Epidermal melanocyte (primary cell): Measurements from ENCODE around the gene CCDC27.

ENCODE experiments used
- DNase-seq: peaks from one replicate; pipeline ENCODE4 v3.0.0; 2011; ENCODE audit warnings: low spot score; ENCODE audit not compliant: insufficient read length

Gene CCDC27

GRCh38 chr1:3753656-3754454, 1.6 kb downstream of the CCDC27 start:
- no peak for DNase-seq

- DNase-seq, result no peak
These were observed 4.1 kb downstream of the CCDC27 start for GRCh38 chr1:3756394-3756793.

DNA sequence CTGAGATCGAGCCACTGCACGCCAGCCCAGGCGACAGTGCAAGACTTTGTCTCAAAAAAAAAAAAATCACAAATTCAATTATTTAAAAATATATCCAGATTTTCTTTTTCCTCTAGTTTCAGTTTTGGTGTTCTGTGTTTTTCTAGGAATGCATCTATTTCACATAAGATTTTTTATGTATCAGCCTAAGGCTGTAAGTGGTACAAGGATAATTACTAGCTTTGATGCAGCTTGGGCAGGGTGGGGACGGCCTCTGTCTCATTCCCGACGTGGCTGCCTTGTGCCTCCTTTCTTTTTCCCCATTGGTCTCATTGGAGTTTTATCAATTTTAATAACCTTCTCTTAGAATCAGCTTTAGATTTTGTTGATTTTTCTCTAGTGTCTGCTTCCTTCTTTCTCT, 6.9 kb downstream of the CCDC27 start:
- DNase-seq, result no peak

GRCh38 chr1:3759796-3760195, 7.5 kb downstream of the CCDC27 start:
- no peak for DNase-seq

GRCh38 chr1:3761296-3762010, 9.2 kb downstream of the CCDC27 start:
- no peak for DNase-seq

DNA sequence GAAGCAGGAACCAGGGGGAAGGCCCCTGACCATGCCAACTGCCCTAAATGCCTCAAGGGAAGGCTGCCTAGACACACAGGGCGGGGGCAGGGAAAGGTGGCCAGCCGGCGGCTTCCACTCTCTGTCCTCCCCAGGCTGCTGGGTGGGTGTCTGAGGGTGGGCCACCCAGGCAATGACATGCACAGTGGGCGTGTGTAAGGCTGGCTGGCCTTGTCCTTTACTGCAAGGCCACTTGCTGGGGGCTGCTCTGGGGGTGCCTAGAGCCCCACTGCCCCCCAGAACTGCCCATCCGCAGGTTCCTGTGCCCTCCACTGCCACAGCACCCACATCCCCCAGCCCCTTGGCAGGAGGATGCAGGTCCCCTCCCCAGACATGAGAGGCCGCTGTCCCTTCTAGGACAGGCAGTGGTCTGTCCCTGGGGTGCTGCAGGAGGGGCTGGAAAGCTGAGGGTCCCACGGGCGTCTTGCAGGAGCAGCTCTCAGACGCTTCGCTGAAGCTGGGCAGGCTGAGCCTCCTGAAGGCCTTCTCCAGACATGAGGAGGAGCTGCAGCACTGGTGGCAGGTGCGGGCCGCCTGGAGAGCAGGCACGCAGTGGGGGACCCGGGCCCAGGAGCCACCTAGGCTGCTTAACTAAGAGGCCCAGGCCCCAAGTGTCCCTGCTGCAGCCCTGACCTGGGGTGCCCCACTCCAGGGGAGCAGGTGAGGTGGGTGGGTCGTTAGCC, 10.1 kb downstream of the CCDC27 start:
- DNase-seq, result no peak

GRCh38 chr1:3762873-3763228, 10.6 kb downstream of the CCDC27 start:
- no peak for DNase-seq

GRCh38 chr1:3763351-3764125, 11.3 kb downstream of the CCDC27 start:
- no peak for DNase-seq

- DNase-seq, result no peak
These were observed 15.2 kb downstream of the CCDC27 start for GRCh38 chr1:3767328-3767925.

DNA sequence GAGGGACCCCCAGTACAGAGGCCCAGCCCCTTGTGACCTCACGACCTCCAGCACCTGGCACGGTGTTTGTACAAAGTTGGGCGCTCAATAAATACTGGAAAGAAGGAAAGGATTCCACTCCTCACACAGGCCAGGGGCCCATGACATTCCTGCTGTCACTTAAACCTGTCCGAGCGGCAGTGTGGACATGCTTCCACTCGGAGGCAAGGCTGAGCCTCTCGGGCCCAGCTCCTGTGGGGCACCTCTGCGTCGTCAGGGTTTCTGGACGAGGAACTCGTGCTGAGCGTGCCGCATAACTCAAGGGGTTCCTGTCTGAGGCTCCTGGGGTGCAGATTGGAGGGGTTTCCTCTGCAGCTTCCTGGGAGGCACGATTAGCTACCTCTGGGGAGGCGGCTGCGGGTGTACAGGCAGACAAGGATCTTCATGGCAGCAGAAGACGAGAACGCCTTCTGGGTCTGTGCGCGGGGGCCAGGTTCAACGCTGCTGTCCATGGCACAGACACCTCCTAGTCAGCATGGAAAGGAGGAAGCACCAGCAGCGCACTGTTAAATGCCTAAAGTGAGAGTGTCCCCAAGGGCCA, 16.7 kb downstream of the CCDC27 start:
- no peak for DNase-seq

DNA sequence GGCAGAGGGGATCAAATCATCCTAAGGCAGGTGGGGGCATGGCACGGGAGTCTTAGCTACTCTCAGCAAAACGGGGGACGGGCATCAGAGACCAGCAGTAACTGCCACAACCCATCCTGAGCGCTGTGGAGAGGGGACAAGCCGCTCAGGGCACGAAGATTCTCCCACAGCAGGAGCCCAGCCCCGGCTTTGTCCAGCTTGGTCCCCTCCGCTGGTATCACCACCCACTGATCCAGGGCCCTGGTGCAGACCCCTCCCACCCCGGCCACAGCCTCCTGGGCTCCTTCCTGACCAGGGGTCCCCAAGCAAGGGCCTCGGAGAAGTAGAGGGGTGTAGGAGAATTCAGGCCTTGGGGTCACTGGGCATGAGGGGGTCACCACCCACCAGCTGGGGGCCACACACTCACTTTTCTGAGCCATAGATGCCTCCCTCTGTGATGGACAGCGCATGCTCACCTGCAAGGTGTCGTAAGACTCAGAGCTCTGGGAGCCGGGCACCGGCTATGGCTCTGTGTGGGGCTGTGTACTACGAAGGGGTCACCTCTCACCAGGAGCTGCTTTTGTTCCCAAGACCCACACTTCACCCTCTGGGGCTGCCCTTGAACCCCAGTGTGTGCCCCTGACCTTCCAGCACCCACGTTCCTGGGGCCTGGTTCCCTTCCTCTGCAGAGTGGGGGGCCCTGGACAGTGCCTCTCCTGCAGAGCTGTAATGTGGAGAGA, 18.0 kb downstream of the CCDC27 start:
- no peak for DNase-seq

GRCh38 chr1:3771108-3772026, 19.1 kb downstream of the CCDC27 start:
- no peak for DNase-seq

DNA sequence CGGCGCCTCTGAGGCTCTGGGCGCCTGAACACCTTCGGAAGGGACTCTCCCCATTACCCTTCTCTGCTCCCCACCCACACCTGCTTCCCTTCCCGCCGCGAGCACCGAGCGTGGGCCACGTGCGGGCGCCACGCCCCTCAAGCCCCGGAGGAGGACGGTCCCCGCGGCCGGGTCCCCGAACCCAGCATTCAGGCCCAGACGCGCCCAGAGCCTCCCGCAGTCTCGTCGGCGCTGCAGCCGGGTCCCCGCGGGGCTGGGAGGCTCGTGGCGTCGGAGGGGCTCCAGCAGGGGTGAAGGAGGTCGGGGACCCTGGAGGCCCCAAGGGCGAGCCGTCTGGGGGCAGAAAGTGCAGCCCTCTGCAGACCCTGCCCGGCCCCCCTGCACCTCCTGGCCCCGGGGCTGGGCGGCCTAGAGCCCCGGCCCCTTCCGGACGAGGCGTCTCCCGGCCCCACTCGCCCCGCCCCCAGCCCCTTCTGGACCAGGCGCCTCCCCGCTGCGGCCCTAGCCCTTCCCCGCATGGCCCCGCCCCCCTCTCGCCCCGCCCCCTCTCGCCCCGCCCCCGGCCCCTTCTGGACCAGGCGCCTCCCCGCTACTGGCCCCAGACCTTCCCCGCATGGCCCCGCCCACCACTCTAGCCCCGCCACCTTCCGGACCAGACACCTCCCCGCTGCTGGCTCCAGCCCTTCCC, 19.9 kb downstream of the CCDC27 start:
- DNase-seq, result peak; percentile 96

DNA sequence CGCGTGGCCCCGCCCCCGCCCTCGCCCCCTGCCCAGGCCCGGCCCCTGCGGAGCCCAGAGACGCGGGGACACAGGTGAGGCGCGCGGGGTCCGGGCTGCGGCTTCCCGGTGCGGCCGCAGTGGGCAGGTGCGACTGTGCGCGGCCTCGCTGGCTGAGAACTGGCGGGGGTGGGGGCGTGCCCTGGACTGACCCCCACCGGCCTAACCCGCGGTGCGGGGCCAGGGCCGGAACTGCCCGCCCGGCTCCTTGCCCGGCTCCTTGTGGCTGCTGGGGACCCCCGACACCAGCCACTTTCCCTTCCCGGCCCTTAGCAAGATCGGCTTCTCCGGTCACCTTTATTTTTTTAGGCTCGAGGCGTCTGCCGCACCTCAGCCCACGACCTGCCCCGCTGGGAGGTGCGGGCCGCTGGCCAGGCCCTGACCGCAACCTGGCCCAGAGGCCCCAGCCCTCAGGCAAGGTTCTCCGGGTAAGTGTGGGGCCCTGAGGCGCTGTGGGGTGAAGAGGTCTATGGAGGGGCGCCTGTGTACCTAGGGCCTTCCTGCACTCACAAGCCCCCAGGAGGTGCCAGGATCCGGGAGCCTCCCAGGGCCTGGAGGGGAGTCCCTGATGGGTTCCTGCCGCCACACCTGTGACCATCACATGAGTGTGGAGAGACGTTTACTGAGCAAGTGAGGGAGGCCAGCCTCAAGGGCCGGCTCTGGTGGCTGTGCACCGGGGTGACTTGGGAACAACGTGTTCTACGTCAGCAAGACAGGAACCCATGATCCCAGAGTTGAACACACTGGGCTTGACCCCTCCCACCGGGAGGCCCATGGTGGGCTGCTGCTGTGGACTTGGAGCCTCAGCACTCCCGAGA, 20.7 kb downstream of the CCDC27 start, which contains the start of gene SMIM1:
SMIM1 (plus strand) TSS at position 35 of the 857 bp plus-strand sequence. CDS start 2,625 bp downstream, outside the sequence.
- DNase-seq, result peak; percentile 19

DNA sequence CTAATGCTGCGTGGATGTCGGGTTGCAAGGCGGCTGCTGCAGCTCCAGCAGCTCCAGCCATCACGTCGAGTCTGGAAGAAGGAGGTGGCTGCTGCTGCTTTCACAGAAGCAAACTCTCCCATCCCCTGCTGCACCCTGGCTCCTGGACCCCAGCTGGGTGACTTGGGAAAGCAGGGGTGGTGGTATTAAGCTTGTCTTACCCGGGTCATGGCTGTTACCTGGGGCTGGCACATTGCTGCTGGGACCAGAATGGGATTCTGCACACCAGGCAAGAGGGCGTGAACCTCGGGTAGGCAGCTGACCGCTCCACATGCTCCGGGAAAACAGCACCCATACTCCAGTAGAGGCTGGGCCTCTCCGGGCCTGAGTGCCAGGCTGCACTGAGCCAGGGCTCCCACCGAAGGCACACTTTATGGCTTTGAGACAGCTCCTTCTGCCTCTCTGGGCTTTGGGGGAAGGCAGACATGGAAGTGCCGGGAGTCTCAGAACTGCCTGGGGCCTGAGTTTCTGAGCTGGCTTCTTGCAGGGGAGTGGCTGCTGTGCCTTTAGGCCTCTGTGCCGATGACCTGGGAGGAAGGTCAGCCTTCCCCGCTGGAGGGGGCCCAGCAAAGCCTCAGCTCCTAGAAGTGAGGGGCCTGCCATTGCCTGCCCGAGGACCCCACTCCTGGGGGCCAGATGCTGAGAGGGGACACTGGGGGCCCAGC, 21.5 kb downstream of the CCDC27 start:
- DNase-seq, result no peak

DNA sequence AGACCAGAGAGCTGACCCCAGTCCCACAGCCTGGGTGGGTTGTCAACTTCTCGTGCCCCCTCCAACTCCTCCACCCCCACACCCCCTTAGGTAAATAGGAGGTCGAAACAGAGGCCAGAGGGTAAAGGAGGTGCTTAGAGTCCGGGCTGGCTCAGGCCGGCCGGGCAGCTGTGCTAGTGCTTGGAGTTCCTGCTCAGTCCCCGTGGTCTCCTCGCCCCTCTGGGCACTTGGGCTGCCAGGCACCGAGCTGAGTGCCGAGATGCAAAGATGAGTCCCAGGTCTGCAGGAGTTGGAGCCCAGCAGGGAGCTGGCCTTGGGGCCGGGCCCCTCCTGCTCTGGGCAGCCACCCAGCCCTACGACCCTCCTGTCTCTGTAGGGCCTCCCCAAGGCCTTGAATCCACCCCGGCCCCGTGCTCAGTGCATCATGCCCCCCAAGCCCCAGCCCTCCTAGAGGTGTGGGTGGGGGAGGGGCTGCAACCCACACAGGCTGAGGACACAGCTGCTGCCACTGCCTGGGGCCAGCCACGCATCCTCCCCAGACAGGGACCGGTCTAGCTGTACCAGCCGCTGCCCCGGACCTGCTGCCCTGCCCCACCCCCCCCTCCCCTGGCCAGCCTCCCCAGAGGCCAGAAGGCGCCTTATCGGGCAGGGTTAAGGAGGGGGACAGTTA, 22.2 kb downstream of the CCDC27 start:
- no peak for DNase-seq
